Parietal lobe (tissue), 2 donors: ENCODE data around the gene AQP12B. TPM values are rescaled to one million over a fixed set of nuclear protein-coding genes. Genes with fewer than 3 reads are reported as not detected.

Experiments used
- small RNA-seq: library from RNA; depleted of rRNA; stranded (forward); fragments of <200 nt; gene quantifications from one replicate; pipeline ENCODE3, GENCODE V24; 2014; ENCODE audit warnings: low replicate concordance
- total RNA-seq: library from RNA; depleted of rRNA; stranded (reverse); fragments of >200 nt; gene quantifications from one replicate; pipeline ENCODE4 v1.2.3, GENCODE V29; 2014

The AQP12B gene
- total RNA-seq = not detected

GRCh38 chr2:240682431-240683224 lies at the start of gene AQP12B:
TSS of gene AQP12B (minus strand) at chr2:240682885. CDS start at chr2:240682837, 48 bp downstream.

GRCh38 chr2:240691631-240692420 lies 9.1 kb upstream of the AQP12B start, which contains the start of gene AQP12A:
TSS of gene AQP12A (plus strand) at chr2:240691866. CDS start at chr2:240691914, 48 bp downstream.

Small RNAs within 50 kb of the gene (small RNA-seq; reads per million reads assigned to genes)
- gene AC011298.3 = not detected

Other genes starting within 250 kb of the AQP12B start
- gene GPC1, start 247.2 kb downstream of the AQP12B start, total RNA-seq = 89.2 TPM
- gene ANKMY1, start 124.9 kb downstream of the AQP12B start, total RNA-seq = 27.9 TPM
- 6.3 TPM for gene DUSP28, start 122.5 kb downstream of the AQP12B start, total RNA-seq
- 10.6 TPM for gene RNPEPL1, start 114.4 kb downstream of the AQP12B start, total RNA-seq
- gene CAPN10, start 96.2 kb downstream of the AQP12B start, total RNA-seq = 52.9 TPM
- gene GPR35, start 57.4 kb downstream of the AQP12B start, total RNA-seq = 2.5 TPM
- not detected for gene AQP12A, start 9.0 kb upstream of the AQP12B start, total RNA-seq
- gene KIF1A, start 137.3 kb upstream of the AQP12B start, total RNA-seq = 300 TPM
- gene AGXT, start 185.9 kb upstream of the AQP12B start, total RNA-seq = not detected
- not detected for gene MAB21L4, start 213.3 kb upstream of the AQP12B start, total RNA-seq
- under 0.01 TPM for gene CROCC2, start 223.5 kb upstream of the AQP12B start, total RNA-seq